Measurements from ENCODE around the gene IRF7.

IRF7 gene

GRCh38 chr11:563812-564578 is 51.8 kb downstream of the IRF7 start:
- DNase-seq (ENCODE audit: low read depth), result no peak

GRCh38 chr11:563066-563811 is 52.5 kb downstream of the IRF7 start:
- no peak for DNase-seq (ENCODE audit: low read depth)
